GM23338 (cell line): ENCODE results near the gene UNC5C.

Source experiments
- EZH2 ChIP-seq: fragments of 200-600 bp; sonication (generic); IDR thresholded peaks from one replicate; pipeline ENCODE4 v1.8.0; 2017; ENCODE audit warnings: antibody characterized with exemption, mild to moderate bottlenecking, low read depth; ENCODE audit not compliant: unreplicated experiment
- NANOG ChIP-seq: IDR thresholded peaks from 2 replicates; pipeline ENCODE4 v1.6.1; 2016; ENCODE audit warnings: antibody characterized with exemption, borderline replicate concordance
- POLR2AphosphoS5 ChIP-seq: IDR thresholded peaks from 2 replicates; pipeline ENCODE4 v1.6.1; 2016; ENCODE audit warnings: antibody characterized with exemption, low read depth
- TF ChIP-seq, protein P1 (sequence below), 2 experiments: fragments of 200-600 bp in 1 of 2; sonication (generic) in 1 of 2; conservative IDR thresholded peaks; 2 replicates each; pipeline versions ENCODE4 v1.5.1 to v1.6.1; 2016 to 2017; ENCODE audit warnings: antibody characterized with exemption in 2 of 2, low read depth in 2 of 2, mild to moderate bottlenecking in 2 of 2, moderate library complexity in 1 of 2

DNA sequence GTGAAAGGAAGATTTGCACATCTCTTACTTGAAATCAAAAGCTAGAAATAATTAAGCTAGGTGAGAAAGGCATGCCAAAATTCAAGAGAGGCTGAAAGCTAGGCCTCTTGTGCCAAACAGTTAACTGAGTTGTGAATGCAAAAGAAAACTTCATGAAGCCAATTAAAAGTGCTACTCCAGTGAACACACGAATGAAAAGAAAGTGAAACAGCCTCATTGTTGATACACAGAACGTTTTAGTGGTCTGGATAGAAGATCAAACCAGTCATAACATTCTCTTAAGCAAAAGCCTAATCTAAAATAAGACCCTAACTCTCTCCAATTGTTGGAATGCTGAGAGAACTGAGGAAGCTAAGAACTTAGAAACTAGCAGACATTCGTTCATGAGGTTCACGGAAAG lies 122.3 kb downstream of the UNC5C start:
- TF ChIP-seq, protein P1, sequence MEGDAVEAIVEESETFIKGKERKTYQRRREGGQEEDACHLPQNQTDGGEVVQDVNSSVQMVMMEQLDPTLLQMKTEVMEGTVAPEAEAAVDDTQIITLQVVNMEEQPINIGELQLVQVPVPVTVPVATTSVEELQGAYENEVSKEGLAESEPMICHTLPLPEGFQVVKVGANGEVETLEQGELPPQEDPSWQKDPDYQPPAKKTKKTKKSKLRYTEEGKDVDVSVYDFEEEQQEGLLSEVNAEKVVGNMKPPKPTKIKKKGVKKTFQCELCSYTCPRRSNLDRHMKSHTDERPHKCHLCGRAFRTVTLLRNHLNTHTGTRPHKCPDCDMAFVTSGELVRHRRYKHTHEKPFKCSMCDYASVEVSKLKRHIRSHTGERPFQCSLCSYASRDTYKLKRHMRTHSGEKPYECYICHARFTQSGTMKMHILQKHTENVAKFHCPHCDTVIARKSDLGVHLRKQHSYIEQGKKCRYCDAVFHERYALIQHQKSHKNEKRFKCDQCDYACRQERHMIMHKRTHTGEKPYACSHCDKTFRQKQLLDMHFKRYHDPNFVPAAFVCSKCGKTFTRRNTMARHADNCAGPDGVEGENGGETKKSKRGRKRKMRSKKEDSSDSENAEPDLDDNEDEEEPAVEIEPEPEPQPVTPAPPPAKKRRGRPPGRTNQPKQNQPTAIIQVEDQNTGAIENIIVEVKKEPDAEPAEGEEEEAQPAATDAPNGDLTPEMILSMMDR (conservative IDR thresholded peaks at IDR 0.05; ENCODE audit: low read depth in 2 of 2): no peak
- TF ChIP-seq EZH2: no peak
- no peak for TF ChIP-seq POLR2AphosphoS5
- no peak for TF ChIP-seq NANOG
